KMS-11 (cell line): ENCODE measurements around the gene PRLHR.

Source experiments
- H2AFZ ChIP-seq: fragments of 200-600 bp; sonication (generic); 2 replicates; pipeline ENCODE4 v1.6.1; 2016; ENCODE audit warnings: antibody characterized with exemption, mixed run types, low read depth
- H3K27ac ChIP-seq: fragments of 200-600 bp; sonication (generic); 2 replicates; pipeline ENCODE4 v1.6.1; 2016; ENCODE audit warnings: mild to moderate bottlenecking, mixed run types
- H3K27me3 ChIP-seq: fragments of 200-600 bp; sonication (generic); 2 replicates; pipeline ENCODE4 v1.6.1; 2017; ENCODE audit warnings: mild to moderate bottlenecking, low read depth, mixed run types, moderate library complexity; ENCODE audit not compliant: insufficient read depth
- H3K36me3 ChIP-seq: fragments of 200-600 bp; sonication (generic); 2 replicates; pipeline ENCODE4 v1.6.1; 2017; ENCODE audit warnings: mild to moderate bottlenecking, mixed run types; ENCODE audit not compliant: insufficient read depth
- H3K4me1 ChIP-seq: fragments of 200-600 bp; sonication (generic); 2 replicates; pipeline ENCODE4 v1.6.1; 2016; ENCODE audit warnings: mild to moderate bottlenecking, low read depth, mixed run types; ENCODE audit not compliant: poor library complexity, severe bottlenecking
- H3K4me2 ChIP-seq: fragments of 200-600 bp; sonication (generic); 2 replicates; pipeline ENCODE4 v1.7.0; 2016; ENCODE audit warnings: mild to moderate bottlenecking, mixed run types
- H3K4me3 ChIP-seq: fragments of 200-600 bp; sonication (generic); IDR thresholded peaks from 2 replicates; pipeline ENCODE4 v1.6.1; 2017; ENCODE audit warnings: low read depth, low read length, mixed read lengths; ENCODE audit not compliant: insufficient read depth
- H3K79me2 ChIP-seq: fragments of 200-600 bp; sonication (generic); 2 replicates; pipeline ENCODE4 v1.6.1; 2016; ENCODE audit warnings: low read depth, mixed run types; ENCODE audit not compliant: insufficient read depth
- H3K9ac ChIP-seq: fragments of 200-600 bp; sonication (generic); 2 replicates; pipeline ENCODE4 v1.6.1; 2016; ENCODE audit warnings: mild to moderate bottlenecking, mixed run types
- H4K20me1 ChIP-seq: fragments of 200-600 bp; sonication (generic); 2 replicates; pipeline ENCODE4 v1.6.1; 2016; ENCODE audit warnings: mild to moderate bottlenecking, mixed run types; ENCODE audit not compliant: insufficient read depth
- CTCF ChIP-seq: fragments of 200-600 bp; sonication (generic); conservative IDR thresholded peaks from 2 replicates; pipeline ENCODE4 v1.6.1; 2017; ENCODE audit warnings: low read depth, mild to moderate bottlenecking, antibody characterized with exemption, low read length, moderate library complexity, mixed read lengths

PRLHR gene

DNA sequence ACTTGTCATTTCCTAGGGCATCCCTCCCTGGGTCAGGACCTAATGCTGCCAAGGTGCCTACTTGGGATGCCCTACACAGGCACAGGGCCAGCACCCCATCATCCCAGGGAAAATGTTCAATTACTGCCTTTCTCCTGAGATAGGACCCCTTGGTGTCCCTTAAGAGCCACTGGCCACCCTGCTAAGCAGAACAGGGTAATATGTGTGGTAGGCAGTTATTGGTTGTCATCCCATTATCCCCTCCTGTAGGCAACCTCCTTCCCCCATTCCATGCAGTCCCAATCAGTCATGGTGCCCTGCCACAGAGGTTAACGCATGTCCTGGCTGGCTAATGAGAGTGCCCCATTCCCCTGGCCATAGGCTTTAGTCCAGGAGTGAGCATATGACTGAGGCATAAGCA, 53.2 kb downstream of the PRLHR start:
- Histone ChIP-seq H3K79me2 (no peaks in the 10 kb centered on the region), H3K4me2 (no peak overlapping the region), H3K9ac (no peak overlapping the region), H3K36me3 (no peaks in the 10 kb centered on the region), H3K4me3 (no peak overlapping the region), H4K20me1 (no peaks in the 10 kb centered on the region), H3K4me1 (no peaks in the 10 kb centered on the region), H2AFZ (no peak overlapping the region), H3K27ac (no peak overlapping the region), H3K27me3 (no peaks in the 10 kb centered on the region)
- TF ChIP-seq CTCF: no peak

DNA sequence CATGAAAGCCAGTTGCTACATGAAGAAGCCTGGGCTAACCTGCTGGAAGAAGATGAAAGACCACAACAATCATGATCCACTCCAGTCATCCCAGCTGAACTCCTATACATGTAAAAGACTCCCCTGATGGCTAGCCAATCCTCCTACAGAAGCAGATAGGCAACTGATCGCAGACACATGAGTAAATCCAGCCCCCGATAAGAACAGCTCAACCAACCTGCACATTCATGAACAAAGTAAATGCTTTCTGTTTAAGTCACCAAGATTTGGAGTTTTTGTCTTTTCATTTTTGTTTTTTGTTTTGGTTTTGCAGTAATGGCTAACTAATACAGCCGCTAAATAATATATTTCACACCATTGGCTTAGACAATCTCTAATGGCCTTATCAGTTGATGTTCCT, 53.7 kb downstream of the PRLHR start:
- no peak overlapping the region for H3K4me3 ChIP-seq
- no peak overlapping the region for H3K4me2 ChIP-seq
- no peaks in the 10 kb centered on the region for H3K36me3 ChIP-seq
- H3K27me3 ChIP-seq: no peaks in the 10 kb centered on the region
- no peak overlapping the region for H2AFZ ChIP-seq
- no peaks in the 10 kb centered on the region for H4K20me1 ChIP-seq
- no peaks in the 10 kb centered on the region for H3K4me1 ChIP-seq
- H3K9ac ChIP-seq: no peak overlapping the region
- H3K27ac ChIP-seq: no peak overlapping the region
- no peak for TF ChIP-seq CTCF
- no peaks in the 10 kb centered on the region for H3K79me2 ChIP-seq
